Stimulated activated CD8-positive, alpha-beta memory T cell treated with anti-CD3 and anti-CD28 coated beads, Interleukin-7, amount 100 ng/mL, for 1 hour (primary cell): Measurements from ENCODE around the gene NUMA1.

ENCODE experiments used
- DNase-seq, 2 donors: peaks; one replicate each; pipeline ENCODE4 v3.0.0-alpha.2; 2020; ENCODE audit warnings: low read depth in 2 of 2

Gene NUMA1

DNA sequence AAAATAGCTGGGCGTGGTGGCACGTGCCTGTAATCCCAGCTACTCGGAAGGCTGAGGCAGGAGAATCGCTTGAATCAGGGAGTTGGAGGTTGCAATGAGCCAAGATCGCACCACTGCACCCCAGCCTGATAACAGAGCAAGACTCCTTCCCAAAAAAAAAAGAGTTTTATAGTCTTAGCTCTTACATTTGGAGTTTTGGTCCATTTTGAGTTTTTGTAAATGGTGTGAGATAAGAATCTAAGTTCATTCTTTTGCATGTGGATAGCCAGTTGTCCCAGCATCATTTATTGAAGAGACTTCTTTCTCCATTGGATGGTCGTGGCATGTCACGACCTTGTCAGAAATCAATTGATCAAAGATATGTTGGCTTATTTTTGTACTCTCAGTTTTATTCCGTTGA is 116.9 kb downstream of the NUMA1 start:
- DNase-seq = no peak

DNA sequence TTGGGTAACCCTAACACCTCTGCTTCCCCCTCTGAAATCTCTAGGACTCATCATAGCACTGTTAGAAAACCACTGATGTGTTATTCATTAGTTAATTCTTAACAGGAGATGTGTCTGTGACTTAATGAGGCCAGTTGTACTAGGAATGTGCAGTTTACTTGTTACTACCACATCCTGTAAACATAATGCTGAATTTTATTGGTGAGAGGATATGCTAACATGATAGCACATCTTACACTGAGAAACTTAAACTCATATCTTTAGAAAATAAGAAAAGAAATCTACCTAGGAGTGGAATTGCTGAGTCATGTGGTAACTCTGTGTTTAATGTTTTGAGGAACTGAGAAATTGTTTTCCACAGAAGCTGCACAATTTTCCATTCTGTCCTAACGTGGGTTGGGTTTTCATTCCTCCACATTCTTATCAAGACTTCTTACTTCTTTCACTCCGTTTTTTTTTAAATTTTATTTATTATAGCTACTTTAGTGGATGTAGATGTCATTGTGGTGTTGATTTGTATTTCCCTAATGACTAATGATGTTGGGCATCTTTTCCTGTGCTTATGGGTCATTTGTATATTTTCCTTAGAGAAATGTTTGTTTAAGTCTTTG is 117.8 kb downstream of the NUMA1 start:
- no peak for DNase-seq

DNA sequence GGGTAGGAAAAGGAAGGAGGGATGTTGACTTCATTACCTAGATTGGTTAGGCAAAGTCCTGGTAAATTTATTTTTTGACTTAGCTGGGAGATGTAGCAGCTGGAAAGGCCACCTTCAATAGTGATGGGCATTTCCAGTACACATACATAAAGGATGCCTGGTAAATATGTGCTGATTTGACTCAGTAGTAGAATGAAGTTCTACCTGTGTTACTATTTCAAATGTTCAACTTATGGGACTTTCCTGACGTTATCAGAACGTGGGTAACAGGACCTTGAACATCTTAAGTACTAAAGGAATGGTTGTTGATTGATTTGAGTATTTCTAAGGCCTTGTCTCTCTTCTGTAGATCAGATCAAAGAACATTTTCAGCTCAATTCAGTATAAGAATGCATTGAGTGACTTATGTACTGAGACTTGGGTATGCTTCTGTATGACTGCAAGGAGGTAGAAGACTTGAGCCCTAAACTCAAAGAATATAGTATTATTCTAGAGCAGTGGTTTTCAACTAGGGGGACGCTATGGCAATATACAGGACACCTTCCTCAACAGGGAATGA is 124.4 kb downstream of the NUMA1 start:
- no peak for DNase-seq
